Heart left ventricle (tissue), 16 donors: ENCODE results near the gene ATF7. TPM values are rescaled to one million over a fixed set of nuclear protein-coding genes. Genes with fewer than 3 reads are reported as not detected.

Experiments used
- ATAC-seq, 4 donors: fragments of 200-7000 bp; cut with Tn5 transposase; one replicate each; pipeline ENCODE4 v1.9.1; 2020 to 2022; ENCODE audit warnings: moderate library complexity in 4 of 4, mild to moderate bottlenecking in 3 of 4, moderate number of reproducible peaks in 1 of 4
- DNase-seq, 5 donors: peaks; one replicate each; pipeline ENCODE4 v3.0.0-alpha.2; 2020
- H3K27ac ChIP-seq, 12 donors: fragments of 200-600 bp; sonication (generic) in 4 of 12; one replicate each; pipeline versions ENCODE4 v1.5.0 to v1.8.0; 2016 to 2022; ENCODE audit warnings: mild to moderate bottlenecking in 2 of 12
- H3K27me3 ChIP-seq, 9 donors: fragments of 200-600 bp; sonication (generic) in 2 of 9; one replicate each; pipeline versions ENCODE4 v1.5.1 to v1.8.0; 2016 to 2022; ENCODE audit warnings: mild to moderate bottlenecking in 3 of 9
- H3K36me3 ChIP-seq, 9 donors: fragments of 200-600 bp; sonication (generic) in 2 of 9; one replicate each; pipeline versions ENCODE4 v1.5.0 to v1.8.0; 2018 to 2022; ENCODE audit warnings: mild to moderate bottlenecking in 2 of 9
- H3K4me1 ChIP-seq, 12 donors: fragments of 200-600 bp; sonication (generic) in 4 of 12; one replicate each; pipeline versions ENCODE4 v1.5.0 to v1.8.0; 2016 to 2022; ENCODE audit warnings: mild to moderate bottlenecking in 3 of 12
- H3K4me3 ChIP-seq, 12 donors: fragments of 200-600 bp; sonication (generic) in 4 of 12; one replicate each; pipeline versions ENCODE4 v1.5.0 to v1.8.0; 2017 to 2022; ENCODE audit warnings: mild to moderate bottlenecking in 9 of 12, moderate library complexity in 4 of 12
- H3K9me3 ChIP-seq, 12 donors: fragments of 200-600 bp; sonication (generic) in 4 of 12; one replicate each; pipeline versions ENCODE4 v1.5.0 to v1.8.0; 2016 to 2022; ENCODE audit warnings: mild to moderate bottlenecking in 1 of 12
- POLR2A ChIP-seq, 2 donors: fragments of 450-650 bp; IDR thresholded peaks; one replicate each; pipeline ENCODE4 v1.6.1; 2017; ENCODE audit warnings: antibody characterized with exemption in 2 of 2, mild to moderate bottlenecking in 2 of 2, moderate library complexity in 2 of 2
- WGBS, 4 donors: extraction: QIAGEN DNeasy Blood & Tissue Kit in 2 of 4; methylation state at CpG; one replicate each; pipeline versions ENCODE4 v1.1.5 to v1.1.7; 2013 to 2018; 5-methylcytosine and 5-hydroxymethylcytosine counted together
- intact Hi-C, 10 donors: fragments of 100-400 bp; cut with DNase I; formaldehyde crosslinking; loops; one replicate each; pipeline versions ENCODE4 v1.11.1 to v1.14.2; 2022
- polyA plus RNA-seq, 2 donors: library from polyadenylated mRNA; stranded (reverse); fragments of 200-250 nt; gene quantifications; one replicate each; pipeline ENCODE4 v1.2.3, GENCODE V29; 2013
- total RNA-seq, 9 donors: library from RNA; depleted of rRNA in 2 of 9; stranded (reverse); fragments of >200 nt in 2 of 9; fragmentation: NEBNext Ultra II Directional in 3 of 9; extraction: Animal tissue kit (Norgen Biotek cat#: 25700) in 3 of 9; gene quantifications; one replicate each; pipeline versions ENCODE4 v1.1.0 to v1.2.4, GENCODE V29; 2016 to 2023
- TF ChIP-seq, protein P1 (sequence below), 12 donors: fragments of 200-600 bp; sonication (generic) in 4 of 12; IDR thresholded peaks; one replicate each; pipeline versions ENCODE4 v1.5.0 to v1.8.0; 2018 to 2022; ENCODE audit warnings: antibody characterized with exemption in 12 of 12, mild to moderate bottlenecking in 5 of 12
- donor health status: ischemic (EF 13 %, LVEDD 7.1; RV severe dilation, severe dysfunction).
- donor health status: healthy with polysubstance abuse.
- donor health status: DM: no; HTN: yes; CAD: no.
- donor health status: DM: no; HTN: no; CAD: no.
- donor health status: ischemic (EF 25% LVEDD 6.9; RV normal size, moderate dysfunction).
- donor health status: ischemic (EF 25% LVEDD 5.7; RV mildly dilated, moderate dysfunction).
- donor health status: healthy.
- donor health status: DM: yes; HTN: yes; CAD: no.
- donor health status: ischemic (EF 35%, LVEDD 5.7; RV mildly dilated, moderate dysfunction).
- donor health status: nonischemic (EF 11% LVEDD 7.7; RV severe dilation, severe dysfunction).
- donor health status: DM: yes; HTN: yes; CAD: no.
- donor health status: PGD.
- donor health status: ischemic (EF 29% LVEDD 5.4; RV normal size, mild dysfunction).
- donor health status: nonischemic (EF 23%, LVEDD 6.1; RV moderate dilation, normal function).

The ATF7 gene
- total and polyA plus RNA-seq, 11 donors: 20.0 to 43.2 (median 31.8) TPM

DNA sequence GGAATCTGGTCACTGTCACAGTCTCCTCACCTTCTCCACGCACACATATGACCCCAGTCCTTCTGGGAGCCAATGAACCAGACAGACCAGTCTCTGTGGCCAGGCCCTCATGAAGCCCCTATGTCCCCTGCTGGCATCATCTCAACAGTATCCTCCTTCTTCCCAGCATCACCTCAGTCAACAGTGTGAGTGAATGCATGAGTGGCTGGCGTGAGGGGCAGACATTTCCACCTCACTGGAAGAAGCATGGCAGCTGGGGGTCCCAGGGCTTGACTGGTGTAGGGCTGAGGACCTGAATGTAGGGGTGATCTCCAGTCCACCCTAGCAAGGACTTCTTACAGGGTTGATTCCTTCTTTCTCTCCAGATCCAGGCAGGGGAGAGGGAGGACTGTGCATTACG is 128.7 kb downstream of the ATF7 start:
- Histone ChIP-seq H3K27me3 (no peaks in the 10 kb centered on the region), H3K4me1 (peaks cover 5 to 57% (median 36%) of the 10 kb centered on the region in 12 donors), H3K36me3 (no peaks in the 10 kb centered on the region), H3K9me3 (no peaks in the 10 kb centered on the region), H3K4me3 (no peak overlapping the region), H3K27ac (peak overlapping the region in 3 of 12 donors; percentile 9 to 66 (median 58))
- intact Hi-C loops: loop anchor here in 2 of 10 donors (5.0 kb wide), 2 partner anchors 35 to 40 kb away; no protein-coding TSS in a partner anchor
- TF ChIP-seq, protein P1, sequence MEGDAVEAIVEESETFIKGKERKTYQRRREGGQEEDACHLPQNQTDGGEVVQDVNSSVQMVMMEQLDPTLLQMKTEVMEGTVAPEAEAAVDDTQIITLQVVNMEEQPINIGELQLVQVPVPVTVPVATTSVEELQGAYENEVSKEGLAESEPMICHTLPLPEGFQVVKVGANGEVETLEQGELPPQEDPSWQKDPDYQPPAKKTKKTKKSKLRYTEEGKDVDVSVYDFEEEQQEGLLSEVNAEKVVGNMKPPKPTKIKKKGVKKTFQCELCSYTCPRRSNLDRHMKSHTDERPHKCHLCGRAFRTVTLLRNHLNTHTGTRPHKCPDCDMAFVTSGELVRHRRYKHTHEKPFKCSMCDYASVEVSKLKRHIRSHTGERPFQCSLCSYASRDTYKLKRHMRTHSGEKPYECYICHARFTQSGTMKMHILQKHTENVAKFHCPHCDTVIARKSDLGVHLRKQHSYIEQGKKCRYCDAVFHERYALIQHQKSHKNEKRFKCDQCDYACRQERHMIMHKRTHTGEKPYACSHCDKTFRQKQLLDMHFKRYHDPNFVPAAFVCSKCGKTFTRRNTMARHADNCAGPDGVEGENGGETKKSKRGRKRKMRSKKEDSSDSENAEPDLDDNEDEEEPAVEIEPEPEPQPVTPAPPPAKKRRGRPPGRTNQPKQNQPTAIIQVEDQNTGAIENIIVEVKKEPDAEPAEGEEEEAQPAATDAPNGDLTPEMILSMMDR (IDR thresholded peaks at IDR 0.05): no peak
- no peak for TF ChIP-seq POLR2A (IDR thresholded peaks at IDR 0.05)
- no peak for DNase-seq
- 92 to 97% (median 93%) methylated on average over 3 of the region's 3 CpGs for WGBS, 4 donors
- no peak for ATAC-seq

DNA sequence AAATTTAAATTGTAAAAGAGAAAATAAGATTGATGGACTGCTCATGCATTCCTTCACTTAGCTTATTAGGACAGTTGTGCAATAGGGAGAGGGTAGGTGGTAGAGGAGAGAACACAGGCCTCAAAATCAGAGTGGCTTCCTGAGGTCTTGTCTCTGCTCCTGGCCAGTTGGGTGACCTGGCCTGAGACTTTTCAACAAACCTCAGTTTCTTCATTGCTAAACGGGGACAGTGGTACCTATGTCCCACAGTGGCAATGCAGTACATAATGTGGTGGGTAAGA is 129.5 kb downstream of the ATF7 start:
- Histone ChIP-seq H3K4me1 (peaks cover 2 to 55% (median 35%) of the 10 kb centered on the region in 12 donors), H3K4me3 (peak overlapping the region in 3 of 12 donors; percentile 6 to 14 (median 12)), H3K9me3 (no peaks in the 10 kb centered on the region), H3K27me3 (no peaks in the 10 kb centered on the region), H3K27ac (peak overlapping the region in 6 of 12 donors; percentile 19 to 67 (median 51)), H3K36me3 (no peaks in the 10 kb centered on the region)
- DNase-seq (no peak), ATAC-seq (no peak)
- TF ChIP-seq, protein P1 (IDR thresholded peaks at IDR 0.05): no peak
- no peak for TF ChIP-seq POLR2A (IDR thresholded peaks at IDR 0.05)
- intact Hi-C loops: loop anchor here in 2 of 10 donors (5.0 kb wide), 2 partner anchors 34 to 39 kb away; no protein-coding TSS in a partner anchor
- 50 to 89% (median 80%) methylated on average over 1 of the region's 1 CpG for WGBS, 4 donors

DNA sequence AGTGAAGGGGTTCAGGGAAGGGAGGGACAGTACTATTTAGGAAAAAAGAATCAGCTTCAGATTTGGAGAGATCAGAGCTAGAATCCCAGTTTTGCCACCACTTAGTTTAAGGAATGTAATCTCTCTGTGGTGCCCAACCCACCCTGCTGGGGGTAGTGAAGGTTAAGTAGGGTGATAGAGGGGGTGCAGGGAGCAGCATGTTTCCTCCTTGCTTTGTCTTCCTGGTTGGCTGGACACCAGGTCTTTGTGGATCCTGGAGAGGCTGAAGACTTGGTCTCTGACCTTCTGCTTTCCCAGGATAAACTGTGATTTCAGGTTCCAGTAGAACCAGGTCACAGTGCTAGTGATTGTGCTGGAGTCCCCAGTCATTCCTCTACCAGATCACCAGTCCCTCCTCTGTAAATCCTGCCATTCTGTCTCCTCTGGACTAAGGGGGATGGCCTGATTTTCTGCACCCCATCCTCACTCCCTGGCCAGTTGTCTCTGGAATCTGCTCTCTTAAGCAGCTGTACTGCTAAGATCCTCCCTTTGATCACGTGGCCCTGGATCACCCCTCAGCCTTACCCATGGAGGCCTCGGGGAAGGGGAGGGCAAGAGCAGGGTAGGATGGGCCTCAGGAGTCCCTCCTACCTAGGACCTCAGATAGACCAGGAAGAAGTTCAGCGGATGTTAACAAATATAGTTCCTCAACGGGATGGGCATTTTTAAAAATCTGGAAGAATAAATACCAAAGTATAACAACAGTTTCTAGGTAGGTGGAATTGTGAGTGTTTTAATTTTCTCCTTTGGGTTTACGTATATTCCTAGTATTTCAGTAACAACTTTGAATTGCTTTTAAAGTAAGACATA is 130.1 kb downstream of the ATF7 start:
- DNase-seq (peak in 3 of 5 donors; percentile 58 to 74 (median 65)), ATAC-seq (no peak)
- no peaks in the 10 kb centered on the region for H3K9me3 ChIP-seq
- peaks cover 0 to 52% (median 32%) of the 10 kb centered on the region in 12 donors for H3K4me1 ChIP-seq
- WGBS, 4 donors: 38 to 50% (median 39%) methylated on average over 5 of the region's 5 CpGs
- H3K27ac ChIP-seq: peak overlapping the region in 10 of 12 donors; percentile 19 to 67 (median 37)
- TF ChIP-seq, protein P1 (IDR thresholded peaks at IDR 0.05): no peak
- TF ChIP-seq POLR2A (IDR thresholded peaks at IDR 0.05): no peak
- intact Hi-C loops: loop anchor here in 2 of 10 donors (5.0 kb wide), 2 partner anchors 34 to 39 kb away; no protein-coding TSS in a partner anchor
- H3K27me3 ChIP-seq: no peaks in the 10 kb centered on the region
- H3K36me3 ChIP-seq: no peaks in the 10 kb centered on the region
- H3K4me3 ChIP-seq: peak overlapping the region in 3 of 12 donors; percentile 6 to 14 (median 12)
